GM23338 (cell line): Measurements from ENCODE around the gene SLC35F2. TPM values are rescaled to one million over a fixed set of nuclear protein-coding genes. Genes with fewer than 3 reads are reported as not detected.

Source experiments
- ATAC-seq: fragments of 200-7000 bp; cut with Tn5 transposase; 3 replicates; pipeline ENCODE4 v1.9.1; 2020
- DNase-seq: peaks from one replicate; pipeline ENCODE4 v3.0.0-alpha.2; 2015; ENCODE audit warnings: low spot score
- H2AFZ ChIP-seq: fragments of 200-600 bp; sonication (generic); 2 replicates; pipeline ENCODE4 v1.8.0; 2016; ENCODE audit warnings: antibody characterized with exemption, mild to moderate bottlenecking, moderate library complexity
- H3F3A ChIP-seq: fragments of 200-600 bp; sonication (generic); replicated peaks from 2 replicates; pipeline ENCODE4 v1.8.0; 2017; ENCODE audit warnings: antibody characterized with exemption, mixed run types, low read depth
- H3K27ac ChIP-seq: fragments of 200-600 bp; sonication (generic); 2 replicates; pipeline ENCODE4 v1.6.1; 2016; ENCODE audit warnings: low read depth
- H3K27me3 ChIP-seq: fragments of 200-600 bp; sonication (generic); 2 replicates; pipeline ENCODE4 v1.8.0; 2016; ENCODE audit warnings: mild to moderate bottlenecking, mixed run types, moderate library complexity; ENCODE audit not compliant: insufficient read depth
- H3K36me3 ChIP-seq: fragments of 200-600 bp; sonication (generic); 2 replicates; pipeline ENCODE4 v1.8.0; 2016; ENCODE audit warnings: mild to moderate bottlenecking; ENCODE audit not compliant: insufficient read depth
- H3K4me1 ChIP-seq: fragments of 200-600 bp; sonication (generic); 2 replicates; pipeline ENCODE4 v1.8.0; 2016; ENCODE audit warnings: mild to moderate bottlenecking, moderate library complexity; ENCODE audit not compliant: insufficient read depth
- H3K4me2 ChIP-seq: fragments of 200-600 bp; sonication (generic); 2 replicates; pipeline ENCODE4 v1.7.1; 2017; ENCODE audit warnings: mixed run types
- H3K4me3 ChIP-seq: fragments of 200-600 bp; sonication (generic); 2 replicates; pipeline ENCODE4 v1.6.1; 2016; ENCODE audit warnings: mixed run types
- H3K79me2 ChIP-seq: fragments of 200-600 bp; sonication (generic); replicated peaks from 2 replicates; pipeline ENCODE4 v1.8.0; 2017; ENCODE audit warnings: mild to moderate bottlenecking; ENCODE audit not compliant: insufficient read depth
- H3K9me2 ChIP-seq: fragments of 200-600 bp; sonication (generic); 2 replicates; pipeline ENCODE4 v1.8.0; 2017; ENCODE audit not compliant: insufficient read depth
- H4K20me1 ChIP-seq: fragments of 200-600 bp; sonication (generic); replicated peaks from 2 replicates; pipeline ENCODE4 v1.8.0; 2017; ENCODE audit warnings: mild to moderate bottlenecking; ENCODE audit not compliant: insufficient read depth
- H3K27ac Mint-ChIP-seq: 2 replicates; pipeline ENCODE4 v1.8.0; 2020; ENCODE audit warnings: inconsistent platforms, mild to moderate bottlenecking, moderate library complexity, mixed read lengths
- H3K27me3 Mint-ChIP-seq: 3 replicates; pipeline ENCODE4 v1.8.0; 2022; ENCODE audit warnings: low read depth, mild to moderate bottlenecking, moderate library complexity, mixed read lengths, inconsistent platforms; ENCODE audit not compliant: insufficient read depth, poor library complexity
- H3K36me3 Mint-ChIP-seq: 3 replicates; pipeline ENCODE4 v1.8.0; 2021; ENCODE audit warnings: low read depth, mild to moderate bottlenecking, inconsistent platforms, moderate library complexity, mixed read lengths
- H3K4me1 Mint-ChIP-seq: 3 replicates; pipeline ENCODE4 v1.8.0; 2020; ENCODE audit warnings: mild to moderate bottlenecking, inconsistent platforms, mixed read lengths
- H3K4me3 Mint-ChIP-seq: 3 replicates; pipeline ENCODE4 v1.8.0; 2021; ENCODE audit warnings: moderate library complexity, mild to moderate bottlenecking, inconsistent platforms, mixed read lengths
- H3K9me3 Mint-ChIP-seq: 3 replicates; pipeline ENCODE4 v1.8.0; 2020; ENCODE audit warnings: moderate library complexity, mild to moderate bottlenecking, inconsistent platforms, mixed read lengths
- CREB1 ChIP-seq: fragments of 250-450 bp; sonication (Bioruptor Pico); IDR thresholded peaks from 2 replicates; pipeline ENCODE4 v1.5.0; 2020; ENCODE audit warnings: low read depth, mild to moderate bottlenecking, moderate library complexity
- EZH2 ChIP-seq: fragments of 200-600 bp; sonication (generic); IDR thresholded peaks from one replicate; pipeline ENCODE4 v1.8.0; 2017; ENCODE audit warnings: antibody characterized with exemption, mild to moderate bottlenecking, low read depth; ENCODE audit not compliant: unreplicated experiment
- EZH2phosphoT487 ChIP-seq: fragments of 200-600 bp; sonication (generic); IDR thresholded peaks from one replicate; pipeline ENCODE4 v1.8.1; 2018; ENCODE audit warnings: antibody characterized with exemption; ENCODE audit not compliant: unreplicated experiment
- JUNB ChIP-seq: IDR thresholded peaks from one replicate; pipeline ENCODE4 v1.6.1; 2016; ENCODE audit warnings: antibody characterized with exemption; ENCODE audit not compliant: unreplicated experiment
- NANOG ChIP-seq: IDR thresholded peaks from 2 replicates; pipeline ENCODE4 v1.6.1; 2016; ENCODE audit warnings: antibody characterized with exemption, borderline replicate concordance
- POLR2AphosphoS5 ChIP-seq: IDR thresholded peaks from 2 replicates; pipeline ENCODE4 v1.6.1; 2016; ENCODE audit warnings: antibody characterized with exemption, low read depth
- STAT1 ChIP-seq: IDR thresholded peaks from one replicate; pipeline ENCODE4 v1.6.1; 2016; ENCODE audit warnings: antibody characterized with exemption; ENCODE audit not compliant: unreplicated experiment
- ZNF114 ChIP-seq: fragments of 250-450 bp; sonication (Bioruptor Pico); IDR thresholded peaks from 2 replicates; pipeline ENCODE4 v1.5.0; 2020; ENCODE audit warnings: mild to moderate bottlenecking, moderate library complexity
- ZNF462 ChIP-seq: fragments of 250-450 bp; sonication (Bioruptor Pico); IDR thresholded peaks from 2 replicates; pipeline ENCODE4 v1.5.0; 2020; ENCODE audit warnings: mild to moderate bottlenecking, moderate library complexity
- polyA plus RNA-seq: library from polyadenylated mRNA; unstranded; fragments of >200 nt; fragmentation: Nextera tagmentation; extraction: Ambion mirVana; gene quantifications from 2 replicates; pipeline ENCODE4 v1.2.1, GENCODE V29; 2016
- total RNA-seq: library from RNA; depleted of rRNA; stranded (reverse); fragments of >200 nt; shearing (Covaris generic); gene quantifications from 2 replicates; pipeline ENCODE4 v1.2.3, GENCODE V29; 2014

The SLC35F2 gene
- total and polyA plus RNA-seq, 2 experiments from 2014 or later: 25.2 to 32.5 TPM

- no peak for TF ChIP-seq ZNF462
- no peak for TF ChIP-seq ZNF114 (CRISPR knock-in tag)
- TF ChIP-seq CREB1 (CRISPR knock-in tag): no peak
- TF ChIP-seq STAT1: no peak
- TF ChIP-seq JUNB: no peak
- TF ChIP-seq NANOG: no peak
- TF ChIP-seq EZH2: no peak
- no peak for TF ChIP-seq POLR2AphosphoS5
Measured at GRCh38 chr11:107787733-107788132, 70.9 kb downstream of the SLC35F2 start (continued).

GRCh38 chr11:107785401-107785800 is 73.2 kb downstream of the SLC35F2 start:
- no peak for ATAC-seq
- peaks cover 4% of the 10 kb centered on the region for H3K27me3 Mint-ChIP-seq
- no peaks in the 10 kb centered on the region for H3K79me2 ChIP-seq
- no peak overlapping the region for H3K27ac Mint-ChIP-seq
- H3K27me3 ChIP-seq: no peaks in the 10 kb centered on the region
- no peaks in the 10 kb centered on the region for H4K20me1 ChIP-seq
- H3K36me3 Mint-ChIP-seq: no peaks in the 10 kb centered on the region
- no peaks in the 10 kb centered on the region for H3K36me3 ChIP-seq
- H3K4me1 ChIP-seq: peaks cover 3% of the 10 kb centered on the region; the same call in 1 of the 2 replicates
- H2AFZ ChIP-seq: no peak overlapping the region
- H3K4me3 ChIP-seq: no peak overlapping the region
- no peaks in the 10 kb centered on the region for H3K9me2 ChIP-seq
- H3K27ac ChIP-seq: no peak overlapping the region
- peaks cover 9% of the 10 kb centered on the region for H3K4me1 Mint-ChIP-seq
- no peaks in the 10 kb centered on the region for H3K9me3 Mint-ChIP-seq
- no peak for DNase-seq
- H3K4me2 ChIP-seq: no peak overlapping the region
- H3F3A ChIP-seq: no peaks in the 10 kb centered on the region; the same call in 1 of the 2 replicates
- H3K4me3 Mint-ChIP-seq: no peak overlapping the region
- TF ChIP-seq ZNF462 (no peak), EZH2phosphoT487 (no peak), NANOG (no peak), STAT1 (no peak)
